ENCODE results near the gene CD300H.

CD300H gene

DNA sequence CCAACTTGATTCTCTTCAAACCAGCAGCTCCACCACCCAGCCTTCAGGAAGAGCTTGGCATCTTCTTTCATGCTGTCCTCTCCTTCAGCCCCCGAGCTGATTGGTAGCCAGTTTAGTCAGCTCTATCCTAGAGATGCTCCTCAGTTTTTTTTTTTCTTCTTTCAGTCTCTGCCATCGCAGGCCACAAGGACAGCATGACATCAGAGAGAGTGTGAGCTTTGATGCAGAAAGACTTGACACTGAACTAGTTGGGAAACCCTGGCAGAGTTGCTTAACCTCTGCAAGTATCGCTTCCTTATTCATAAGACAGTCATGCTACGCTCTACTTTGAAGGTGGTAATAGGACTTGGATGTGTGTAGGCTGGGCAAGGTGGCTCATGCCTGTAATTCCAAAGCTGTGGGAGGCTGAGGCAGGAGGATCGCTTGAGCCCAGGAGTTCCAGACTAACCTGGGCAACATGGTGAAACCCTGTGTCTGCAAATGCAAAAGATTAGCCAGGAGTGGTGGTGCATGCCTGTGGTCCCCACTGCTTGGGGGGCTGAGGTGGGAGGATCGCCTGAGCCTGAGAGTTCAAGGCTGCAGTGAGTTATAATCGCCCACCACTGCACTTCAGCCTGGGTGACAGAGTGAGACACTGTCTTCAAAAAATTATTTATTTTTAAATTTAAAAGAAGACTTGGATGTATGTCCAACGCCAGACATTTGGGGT is 38.7 kb downstream of the CD300H start:
- peaks cover 0 to 4% of the 10 kb centered on the region in 2 donors for H3K27me3 ChIP-seq (ENCODE audit: control insufficient read depth in 2 of 2, insufficient read depth in 2 of 2, low read length in 2 of 2)

DNA sequence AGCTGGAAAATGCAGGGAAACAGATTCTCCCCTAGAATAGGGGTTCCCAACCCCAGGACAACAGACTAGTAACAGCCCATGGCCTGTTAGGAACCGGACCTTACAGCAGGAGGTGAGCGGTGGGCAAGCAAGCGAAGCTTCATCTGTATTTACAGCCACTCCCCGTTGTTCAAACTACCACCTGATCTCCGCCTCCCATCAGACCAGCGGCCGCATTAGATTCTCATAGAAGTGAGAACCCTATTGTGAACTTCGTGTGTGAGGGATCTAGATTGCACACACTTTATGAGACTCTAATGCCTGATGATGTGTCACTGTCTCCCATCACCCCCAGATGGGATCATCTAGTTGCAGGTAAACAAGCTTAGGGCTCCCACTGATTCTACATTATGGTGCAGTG is 39.6 kb downstream of the CD300H start:
- Histone ChIP-seq H3K36me3 (ENCODE audit: control insufficient read depth in 2 of 2, insufficient read depth in 2 of 2, low read length in 2 of 2) (no peaks in the 10 kb centered on the region), H3K4me1 (ENCODE audit: control insufficient read depth in 2 of 2, insufficient read depth in 2 of 2, low read length in 2 of 2) (no peaks in the 10 kb centered on the region), H3K27me3 (ENCODE audit: control insufficient read depth in 2 of 2, insufficient read depth in 2 of 2, low read length in 2 of 2) (peaks cover 0 to 4% of the 10 kb centered on the region in 2 donors), H3K9me3 (ENCODE audit: control insufficient read depth in 2 of 2, low read length in 2 of 2) (peaks cover 0 to 4% of the 10 kb centered on the region in 2 donors), H3K4me3 (ENCODE audit: low read length in 2 of 2) (no peak overlapping the region), H3K9ac (ENCODE audit: low read depth in 1 of 2, low read length in 2 of 2) (no peak overlapping the region), H3K27ac (ENCODE audit: low read depth in 2 of 2, low read length in 2 of 2) (no peak overlapping the region)

More for the DNA sequence above, 38.7 kb downstream of the CD300H start:
- Histone ChIP-seq H3K4me1 (ENCODE audit: control insufficient read depth in 2 of 2, insufficient read depth in 2 of 2, low read length in 2 of 2) (no peaks in the 10 kb centered on the region), H3K36me3 (ENCODE audit: control insufficient read depth in 2 of 2, insufficient read depth in 2 of 2, low read length in 2 of 2) (no peaks in the 10 kb centered on the region), H3K9ac (ENCODE audit: low read depth in 1 of 2, low read length in 2 of 2) (no peak overlapping the region), H3K9me3 (ENCODE audit: control insufficient read depth in 2 of 2, low read length in 2 of 2) (no peaks in the 10 kb centered on the region), H3K27ac (ENCODE audit: low read depth in 2 of 2, low read length in 2 of 2) (no peak overlapping the region), H3K4me3 (ENCODE audit: low read length in 2 of 2) (no peak overlapping the region)

DNA sequence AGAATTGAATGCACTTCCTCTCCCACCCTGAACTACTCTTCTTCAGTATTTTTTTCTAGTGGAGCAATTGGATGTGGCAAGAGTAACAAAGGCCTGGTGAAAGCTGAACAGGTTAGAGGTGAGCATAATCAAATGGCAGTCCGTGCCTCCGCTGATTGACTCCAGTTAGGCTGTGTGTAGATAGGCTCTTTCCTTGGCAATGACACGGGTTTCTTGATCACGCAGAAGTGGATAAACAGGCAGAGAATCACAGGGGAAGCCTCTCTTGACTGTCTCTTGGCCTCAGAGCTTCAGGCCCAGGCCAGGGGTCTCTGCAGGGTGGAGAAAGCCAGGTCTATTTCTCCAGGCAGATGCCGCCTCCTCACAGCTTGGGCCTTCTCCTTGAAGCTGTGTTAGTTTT is 40.2 kb downstream of the CD300H start:
- H3K27me3 ChIP-seq (ENCODE audit: control insufficient read depth in 2 of 2, insufficient read depth in 2 of 2, low read length in 2 of 2), result peaks cover 0 to 3% of the 10 kb centered on the region in 2 donors
- no peak overlapping the region for H3K4me3 ChIP-seq (ENCODE audit: low read length in 2 of 2)
- H3K9me3 ChIP-seq (ENCODE audit: control insufficient read depth in 2 of 2, low read length in 2 of 2), result peaks cover 0 to 4% of the 10 kb centered on the region in 2 donors
- no peaks in the 10 kb centered on the region for H3K36me3 ChIP-seq (ENCODE audit: control insufficient read depth in 2 of 2, insufficient read depth in 2 of 2, low read length in 2 of 2)
- no peak overlapping the region for H3K27ac ChIP-seq (ENCODE audit: low read depth in 2 of 2, low read length in 2 of 2)
- H3K9ac ChIP-seq (ENCODE audit: low read depth in 1 of 2, low read length in 2 of 2), result no peak overlapping the region
- no peaks in the 10 kb centered on the region for H3K4me1 ChIP-seq (ENCODE audit: control insufficient read depth in 2 of 2, insufficient read depth in 2 of 2, low read length in 2 of 2)

DNA sequence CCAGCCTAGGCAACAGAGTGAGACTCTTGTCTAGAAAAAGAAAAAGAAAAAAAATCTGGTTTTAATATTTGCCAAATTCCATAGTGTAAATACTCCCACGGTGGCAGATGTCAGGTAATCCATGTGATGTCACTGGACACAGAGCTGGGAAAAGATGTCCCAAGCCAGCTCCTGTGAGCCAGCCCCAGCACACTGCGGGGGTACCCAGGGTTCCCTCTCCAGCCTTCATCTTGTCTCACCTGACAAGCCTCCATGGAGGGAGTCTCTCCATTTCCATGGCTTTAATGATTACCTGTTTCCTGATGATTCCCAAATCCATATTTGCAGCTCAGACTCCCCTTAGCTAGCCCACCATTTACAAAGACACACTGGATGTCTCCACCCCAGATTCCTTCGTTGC is 40.6 kb downstream of the CD300H start:
- Histone ChIP-seq H3K9ac (ENCODE audit: low read depth in 1 of 2, low read length in 2 of 2) (no peak overlapping the region), H3K4me3 (ENCODE audit: low read length in 2 of 2) (no peak overlapping the region), H3K36me3 (ENCODE audit: control insufficient read depth in 2 of 2, insufficient read depth in 2 of 2, low read length in 2 of 2) (no peaks in the 10 kb centered on the region), H3K4me1 (ENCODE audit: control insufficient read depth in 2 of 2, insufficient read depth in 2 of 2, low read length in 2 of 2) (no peaks in the 10 kb centered on the region), H3K27me3 (ENCODE audit: control insufficient read depth in 2 of 2, insufficient read depth in 2 of 2, low read length in 2 of 2) (peaks cover 0 to 3% of the 10 kb centered on the region in 2 donors), H3K27ac (ENCODE audit: low read depth in 2 of 2, low read length in 2 of 2) (no peak overlapping the region), H3K9me3 (ENCODE audit: control insufficient read depth in 2 of 2, low read length in 2 of 2) (peaks cover 0 to 4% of the 10 kb centered on the region in 2 donors)

DNA sequence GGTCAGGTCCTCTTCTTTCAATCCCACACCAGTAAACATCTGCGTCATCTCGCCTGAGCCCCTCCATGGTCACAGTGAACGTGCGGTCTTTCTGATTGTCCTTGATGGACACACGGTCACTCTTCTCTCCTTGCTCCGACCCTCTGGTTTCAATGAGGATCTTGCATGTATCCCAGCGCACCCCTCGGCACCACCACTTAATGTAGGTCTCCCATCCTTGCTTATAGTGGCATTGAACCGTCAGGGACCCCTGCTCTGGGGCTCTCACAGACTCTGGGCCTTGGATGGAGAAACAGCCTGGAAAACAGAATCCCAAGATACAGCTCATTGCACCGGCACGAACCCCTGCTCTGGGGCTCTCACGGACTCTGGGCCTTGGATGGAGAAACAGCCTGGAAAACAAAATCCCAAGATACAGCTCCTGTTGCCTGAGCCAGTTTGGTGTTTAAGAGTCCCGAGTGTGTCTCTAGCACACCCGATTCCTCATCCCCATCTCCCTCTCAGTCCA is 41.5 kb downstream of the CD300H start:
- no peak overlapping the region for H3K9ac ChIP-seq (ENCODE audit: low read depth in 1 of 2, low read length in 2 of 2)
- no peak overlapping the region for H3K4me3 ChIP-seq (ENCODE audit: low read length in 2 of 2)
- peaks cover 0 to 3% of the 10 kb centered on the region in 2 donors for H3K27me3 ChIP-seq (ENCODE audit: control insufficient read depth in 2 of 2, insufficient read depth in 2 of 2, low read length in 2 of 2)
- no peaks in the 10 kb centered on the region for H3K4me1 ChIP-seq (ENCODE audit: control insufficient read depth in 2 of 2, insufficient read depth in 2 of 2, low read length in 2 of 2)
- H3K27ac ChIP-seq (ENCODE audit: low read depth in 2 of 2, low read length in 2 of 2), result no peak overlapping the region
- H3K36me3 ChIP-seq (ENCODE audit: control insufficient read depth in 2 of 2, insufficient read depth in 2 of 2, low read length in 2 of 2), result no peaks in the 10 kb centered on the region
- H3K9me3 ChIP-seq (ENCODE audit: control insufficient read depth in 2 of 2, low read length in 2 of 2), result peaks cover 0 to 4% of the 10 kb centered on the region in 2 donors

DNA sequence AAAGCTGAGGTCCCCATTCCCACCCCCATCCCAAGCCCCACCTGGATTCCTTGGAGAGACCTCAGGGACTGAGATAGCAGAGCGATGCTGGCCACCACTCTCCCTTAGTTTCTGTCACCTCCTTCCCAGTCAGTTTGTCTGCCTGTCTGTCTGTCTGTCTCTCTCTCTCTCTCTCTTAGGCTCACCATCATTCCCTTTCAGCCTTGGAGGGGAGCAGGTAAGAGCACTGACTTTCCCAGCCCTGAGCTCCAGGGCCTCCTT is 41.9 kb downstream of the CD300H start:
- Histone ChIP-seq H3K27me3 (ENCODE audit: control insufficient read depth in 2 of 2, insufficient read depth in 2 of 2, low read length in 2 of 2) (peaks cover 0 to 3% of the 10 kb centered on the region in 2 donors), H3K36me3 (ENCODE audit: control insufficient read depth in 2 of 2, insufficient read depth in 2 of 2, low read length in 2 of 2) (no peaks in the 10 kb centered on the region), H3K27ac (ENCODE audit: low read depth in 2 of 2, low read length in 2 of 2) (no peak overlapping the region), H3K4me3 (ENCODE audit: low read length in 2 of 2) (no peak overlapping the region), H3K9ac (ENCODE audit: low read depth in 1 of 2, low read length in 2 of 2) (no peak overlapping the region), H3K4me1 (ENCODE audit: control insufficient read depth in 2 of 2, insufficient read depth in 2 of 2, low read length in 2 of 2) (no peaks in the 10 kb centered on the region), H3K9me3 (ENCODE audit: control insufficient read depth in 2 of 2, low read length in 2 of 2) (peaks cover 0 to 4% of the 10 kb centered on the region in 2 donors)

DNA sequence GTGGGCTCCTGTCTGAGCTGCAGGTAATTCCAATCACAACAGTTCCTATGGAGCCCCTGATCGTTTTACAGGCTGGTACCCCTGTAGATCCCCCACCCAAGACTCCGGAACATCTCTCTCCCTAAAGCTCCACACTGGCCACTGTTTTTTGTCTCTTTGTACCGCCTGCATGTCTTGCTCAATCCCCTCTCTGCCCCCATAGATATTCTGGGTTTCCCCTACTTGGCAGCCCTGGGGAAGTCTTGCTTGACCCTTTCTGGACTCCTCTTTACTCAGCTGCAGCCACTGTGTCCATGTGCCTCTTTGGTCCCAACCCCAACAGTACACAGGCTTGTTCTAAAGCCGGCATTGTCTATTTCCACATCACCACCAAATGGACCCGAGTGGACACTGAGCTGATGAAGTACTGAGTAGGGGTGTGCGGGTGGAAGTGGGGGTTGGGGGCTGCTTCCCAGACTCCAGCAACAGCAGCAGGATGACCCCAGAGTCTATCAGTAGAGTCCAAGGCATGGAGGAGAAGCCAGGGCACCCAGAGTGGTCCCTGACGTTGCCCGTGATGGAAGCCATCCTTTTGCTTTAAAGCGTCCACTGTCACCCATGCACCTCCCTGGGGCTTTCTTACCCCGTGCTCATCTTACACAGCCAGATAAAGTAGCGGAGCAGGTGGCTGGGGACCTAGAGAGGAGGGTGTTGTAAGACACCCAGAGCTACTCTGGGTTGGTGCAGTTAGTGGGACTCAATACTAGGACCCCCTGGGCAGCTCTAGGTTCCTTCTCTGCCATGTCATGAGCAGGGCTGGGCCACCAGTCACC is 42.5 kb downstream of the CD300H start:
- Histone ChIP-seq H3K27me3 (ENCODE audit: control insufficient read depth in 2 of 2, insufficient read depth in 2 of 2, low read length in 2 of 2) (peaks cover 0 to 3% of the 10 kb centered on the region in 2 donors), H3K9ac (ENCODE audit: low read depth in 1 of 2, low read length in 2 of 2) (no peak overlapping the region), H3K4me3 (ENCODE audit: low read length in 2 of 2) (no peak overlapping the region), H3K9me3 (ENCODE audit: control insufficient read depth in 2 of 2, low read length in 2 of 2) (peaks cover 0 to 4% of the 10 kb centered on the region in 2 donors), H3K27ac (ENCODE audit: low read depth in 2 of 2, low read length in 2 of 2) (no peak overlapping the region), H3K36me3 (ENCODE audit: control insufficient read depth in 2 of 2, insufficient read depth in 2 of 2, low read length in 2 of 2) (no peaks in the 10 kb centered on the region), H3K4me1 (ENCODE audit: control insufficient read depth in 2 of 2, insufficient read depth in 2 of 2, low read length in 2 of 2) (no peaks in the 10 kb centered on the region)

DNA sequence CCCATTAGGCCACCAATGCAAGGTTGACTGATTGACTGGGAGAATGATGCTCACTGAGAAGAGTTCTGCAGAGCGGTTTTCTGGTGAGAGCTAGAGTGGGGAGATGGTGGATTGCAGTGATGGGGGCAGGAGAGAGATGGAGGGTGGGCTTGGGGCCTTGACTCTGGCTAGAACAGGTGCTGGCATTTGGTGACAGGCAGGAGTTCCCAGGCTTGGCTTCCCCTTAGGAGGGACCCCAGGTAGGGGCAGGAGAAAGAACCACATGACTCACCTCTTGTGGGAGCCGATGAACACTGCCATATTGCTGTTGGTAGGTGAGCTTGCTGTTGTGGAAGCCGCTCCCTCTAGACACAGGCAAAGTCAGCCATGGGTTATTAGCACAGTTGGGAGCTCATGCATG is 44.0 kb downstream of the CD300H start:
- H3K9me3 ChIP-seq (ENCODE audit: control insufficient read depth in 2 of 2, low read length in 2 of 2), result peaks cover 0 to 4% of the 10 kb centered on the region in 2 donors
- no peak overlapping the region for H3K27ac ChIP-seq (ENCODE audit: low read depth in 2 of 2, low read length in 2 of 2)
- no peak overlapping the region for H3K4me3 ChIP-seq (ENCODE audit: low read length in 2 of 2)

DNA sequence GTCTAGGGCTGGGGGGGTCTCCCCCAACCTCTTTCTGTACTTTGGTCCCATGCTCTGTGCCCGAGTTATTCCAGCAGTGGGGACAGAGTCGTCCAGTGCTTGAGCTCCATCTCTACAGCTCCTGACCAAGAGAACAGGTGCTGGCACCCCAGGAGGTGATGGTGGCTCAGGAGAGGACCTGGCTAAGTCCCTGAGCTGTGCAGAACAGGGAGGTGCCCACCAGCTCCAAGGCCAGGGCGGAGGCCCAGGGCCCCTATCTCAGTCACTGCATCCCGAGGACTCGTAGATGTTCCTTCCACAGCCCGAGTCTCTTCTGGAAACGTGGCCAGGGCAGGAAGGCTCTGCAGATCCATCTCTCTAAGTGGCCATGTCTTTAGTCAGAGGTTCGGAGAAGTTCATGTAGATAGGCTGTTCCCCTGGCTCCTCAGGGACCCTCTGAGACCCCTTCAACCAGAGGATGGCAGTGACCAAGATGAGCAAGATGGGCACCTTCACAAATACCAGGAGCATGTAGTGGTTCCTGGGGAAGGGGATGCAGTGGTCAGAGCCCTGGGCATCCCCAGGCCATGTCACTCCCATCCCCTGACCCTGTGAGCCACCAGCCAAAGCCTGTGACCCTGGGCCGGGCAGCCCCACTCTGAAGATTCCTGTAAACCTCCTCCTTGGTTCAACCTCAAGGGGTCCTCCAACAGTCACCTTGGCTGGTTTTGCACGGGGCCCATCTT is 44.8 kb downstream of the CD300H start:
- Histone ChIP-seq H3K27ac (ENCODE audit: low read depth in 2 of 2, low read length in 2 of 2) (peak overlapping the region in 1 of 2 donors; percentile 16), H3K4me3 (ENCODE audit: low read length in 2 of 2) (no peak overlapping the region), H3K4me1 (ENCODE audit: control insufficient read depth in 2 of 2, insufficient read depth in 2 of 2, low read length in 2 of 2) (no peaks in the 10 kb centered on the region), H3K9ac (ENCODE audit: low read depth in 1 of 2, low read length in 2 of 2) (no peak overlapping the region), H3K9me3 (ENCODE audit: control insufficient read depth in 2 of 2, low read length in 2 of 2) (peaks cover 0 to 4% of the 10 kb centered on the region in 2 donors), H3K36me3 (ENCODE audit: control insufficient read depth in 2 of 2, insufficient read depth in 2 of 2, low read length in 2 of 2) (no peaks in the 10 kb centered on the region), H3K27me3 (ENCODE audit: control insufficient read depth in 2 of 2, insufficient read depth in 2 of 2, low read length in 2 of 2) (peaks cover 0 to 3% of the 10 kb centered on the region in 2 donors)

More for the DNA sequence above, 44.0 kb downstream of the CD300H start:
- Histone ChIP-seq H3K27me3 (ENCODE audit: control insufficient read depth in 2 of 2, insufficient read depth in 2 of 2, low read length in 2 of 2) (peaks cover 0 to 3% of the 10 kb centered on the region in 2 donors), H3K4me1 (ENCODE audit: control insufficient read depth in 2 of 2, insufficient read depth in 2 of 2, low read length in 2 of 2) (no peaks in the 10 kb centered on the region), H3K9ac (ENCODE audit: low read depth in 1 of 2, low read length in 2 of 2) (no peak overlapping the region), H3K36me3 (ENCODE audit: control insufficient read depth in 2 of 2, insufficient read depth in 2 of 2, low read length in 2 of 2) (no peaks in the 10 kb centered on the region)

Data from mucosa of rectum (tissue), 2 donors.